ENCODE data around the gene ATP10A.

The ATP10A gene

DNA sequence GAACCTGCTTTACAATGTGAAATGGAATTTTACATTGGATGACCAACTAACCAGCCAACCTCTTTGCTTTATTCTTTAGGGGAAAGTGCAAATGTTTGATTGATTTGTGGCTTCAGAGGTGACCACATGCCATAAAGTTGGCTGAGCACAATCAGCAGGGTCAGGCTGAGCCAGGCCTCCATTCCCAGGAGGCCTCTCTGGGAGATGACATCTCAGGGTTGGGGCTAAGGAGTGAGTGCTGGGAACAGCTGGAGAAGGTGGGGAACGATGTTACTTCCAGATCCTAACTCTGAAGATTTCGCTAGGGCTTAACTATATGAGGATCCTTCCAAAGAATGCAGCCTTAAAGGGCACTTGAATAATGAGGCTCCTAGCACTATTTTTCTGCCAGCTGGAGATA is 131.7 kb downstream of the ATP10A start:
- Histone ChIP-seq H2AFZ (ENCODE audit: low read depth) (no peak overlapping the region), H3K9ac (no peak overlapping the region), H3K79me2 (ENCODE audit: insufficient read depth, low read depth) (no peaks in the 10 kb centered on the region), H3K27me3 (ENCODE audit: insufficient read depth, low read depth) (no peaks in the 10 kb centered on the region), H3K4me3 (IDR thresholded peaks at IDR 0.05; ENCODE audit: insufficient read depth, low read depth, low read length) (no peak overlapping the region), H3K4me1 (ENCODE audit: low read depth, poor library complexity, severe bottlenecking) (no peaks in the 10 kb centered on the region), H4K20me1 (ENCODE audit: insufficient read depth) (no peaks in the 10 kb centered on the region), H3K4me2 (no peak overlapping the region), H3K36me3 (ENCODE audit: insufficient read depth) (no peaks in the 10 kb centered on the region), H3K27ac (no peak overlapping the region)
- TF ChIP-seq, protein P1, sequence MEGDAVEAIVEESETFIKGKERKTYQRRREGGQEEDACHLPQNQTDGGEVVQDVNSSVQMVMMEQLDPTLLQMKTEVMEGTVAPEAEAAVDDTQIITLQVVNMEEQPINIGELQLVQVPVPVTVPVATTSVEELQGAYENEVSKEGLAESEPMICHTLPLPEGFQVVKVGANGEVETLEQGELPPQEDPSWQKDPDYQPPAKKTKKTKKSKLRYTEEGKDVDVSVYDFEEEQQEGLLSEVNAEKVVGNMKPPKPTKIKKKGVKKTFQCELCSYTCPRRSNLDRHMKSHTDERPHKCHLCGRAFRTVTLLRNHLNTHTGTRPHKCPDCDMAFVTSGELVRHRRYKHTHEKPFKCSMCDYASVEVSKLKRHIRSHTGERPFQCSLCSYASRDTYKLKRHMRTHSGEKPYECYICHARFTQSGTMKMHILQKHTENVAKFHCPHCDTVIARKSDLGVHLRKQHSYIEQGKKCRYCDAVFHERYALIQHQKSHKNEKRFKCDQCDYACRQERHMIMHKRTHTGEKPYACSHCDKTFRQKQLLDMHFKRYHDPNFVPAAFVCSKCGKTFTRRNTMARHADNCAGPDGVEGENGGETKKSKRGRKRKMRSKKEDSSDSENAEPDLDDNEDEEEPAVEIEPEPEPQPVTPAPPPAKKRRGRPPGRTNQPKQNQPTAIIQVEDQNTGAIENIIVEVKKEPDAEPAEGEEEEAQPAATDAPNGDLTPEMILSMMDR (conservative IDR thresholded peaks at IDR 0.05; ENCODE audit: low read depth, low read length), result no peak

DNA sequence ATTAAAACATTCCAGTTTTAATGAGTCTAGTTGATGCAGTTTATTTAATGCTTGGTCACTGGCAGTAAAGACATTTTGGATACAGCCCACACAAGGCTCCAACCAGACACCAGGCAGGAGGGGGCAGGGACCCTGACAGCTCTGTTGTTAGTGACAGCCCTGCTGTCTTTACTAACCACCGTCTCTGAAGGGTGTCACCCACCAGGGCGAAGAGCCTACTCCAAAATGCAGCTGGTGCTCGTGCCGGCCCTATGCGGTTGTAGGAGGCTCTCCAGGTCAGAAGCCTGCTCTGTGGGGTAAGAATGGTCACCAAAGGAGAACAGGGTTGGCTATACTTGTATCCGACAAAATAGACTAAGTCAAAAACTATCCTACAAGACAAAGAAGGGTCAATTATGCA is 132.2 kb downstream of the ATP10A start:
- no peaks in the 10 kb centered on the region for H3K36me3 ChIP-seq (ENCODE audit: insufficient read depth)
- no peak overlapping the region for H3K27ac ChIP-seq
- TF ChIP-seq, protein P1 (conservative IDR thresholded peaks at IDR 0.05; ENCODE audit: low read depth, low read length), result no peak
- H3K4me2 ChIP-seq, result no peak overlapping the region
- no peak overlapping the region for H3K4me3 ChIP-seq (IDR thresholded peaks at IDR 0.05; ENCODE audit: insufficient read depth, low read depth, low read length)
- no peak overlapping the region for H2AFZ ChIP-seq (ENCODE audit: low read depth)
- H3K79me2 ChIP-seq (ENCODE audit: insufficient read depth, low read depth), result no peaks in the 10 kb centered on the region
- no peaks in the 10 kb centered on the region for H4K20me1 ChIP-seq (ENCODE audit: insufficient read depth)
- no peaks in the 10 kb centered on the region for H3K4me1 ChIP-seq (ENCODE audit: low read depth, poor library complexity, severe bottlenecking)
- H3K27me3 ChIP-seq (ENCODE audit: insufficient read depth, low read depth), result no peaks in the 10 kb centered on the region
- H3K9ac ChIP-seq, result no peak overlapping the region

GRCh38 chr15:25728816-25729215 is 134.3 kb downstream of the ATP10A start:
- TF ChIP-seq, protein P1 (conservative IDR thresholded peaks at IDR 0.05; ENCODE audit: low read depth, low read length), result no peak
- Histone ChIP-seq H3K79me2 (ENCODE audit: insufficient read depth, low read depth) (no peaks in the 10 kb centered on the region), H3K4me3 (IDR thresholded peaks at IDR 0.05; ENCODE audit: insufficient read depth, low read depth, low read length) (no peak overlapping the region), H3K36me3 (ENCODE audit: insufficient read depth) (no peaks in the 10 kb centered on the region), H3K9ac (no peak overlapping the region), H2AFZ (ENCODE audit: low read depth) (no peak overlapping the region), H3K27ac (no peak overlapping the region), H3K4me1 (ENCODE audit: low read depth, poor library complexity, severe bottlenecking) (no peaks in the 10 kb centered on the region), H4K20me1 (ENCODE audit: insufficient read depth) (no peaks in the 10 kb centered on the region), H3K27me3 (ENCODE audit: insufficient read depth, low read depth) (no peaks in the 10 kb centered on the region), H3K4me2 (no peak overlapping the region)

DNA sequence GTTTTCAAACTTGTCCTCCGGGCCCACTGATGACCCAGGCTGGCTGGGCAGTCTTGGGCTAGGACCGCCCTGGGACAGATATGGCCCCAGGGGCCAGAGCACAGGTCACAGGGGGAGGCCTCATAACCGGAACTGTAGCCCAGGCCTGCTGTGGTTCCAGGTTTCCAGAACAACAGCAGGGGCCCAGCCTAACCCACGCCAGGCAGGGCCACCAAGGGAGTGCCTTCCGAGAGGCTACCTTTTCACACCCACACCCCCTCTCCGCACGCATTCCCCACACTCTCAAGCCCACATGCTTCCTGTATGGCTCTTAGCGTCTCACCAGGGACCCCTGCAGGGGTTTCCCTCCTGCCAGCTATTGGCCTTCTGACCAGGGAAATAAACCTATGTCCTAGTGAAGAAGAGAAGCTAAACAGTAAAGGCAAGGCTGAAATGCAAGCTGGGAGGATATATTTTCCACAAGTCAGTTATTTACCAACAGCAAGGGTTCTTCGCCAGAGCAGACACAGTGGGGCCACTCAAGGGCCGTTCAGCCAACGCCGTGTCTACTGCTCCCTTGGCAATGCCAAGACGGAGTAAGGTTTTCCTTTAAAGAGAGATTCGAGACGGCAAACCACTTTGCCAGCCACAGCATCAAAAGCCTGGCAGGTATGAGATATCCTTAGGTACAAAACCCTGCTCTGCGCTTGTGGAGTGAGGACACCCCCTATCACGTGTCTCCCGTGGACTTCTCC is 135.1 kb downstream of the ATP10A start:
- H4K20me1 ChIP-seq (ENCODE audit: insufficient read depth), result no peaks in the 10 kb centered on the region
- no peak overlapping the region for H3K4me2 ChIP-seq
- no peak overlapping the region for H3K4me3 ChIP-seq (IDR thresholded peaks at IDR 0.05; ENCODE audit: insufficient read depth, low read depth, low read length)
- H3K36me3 ChIP-seq (ENCODE audit: insufficient read depth), result no peaks in the 10 kb centered on the region
- H3K27me3 ChIP-seq (ENCODE audit: insufficient read depth, low read depth), result no peaks in the 10 kb centered on the region
- no peaks in the 10 kb centered on the region for H3K4me1 ChIP-seq (ENCODE audit: low read depth, poor library complexity, severe bottlenecking)
- H3K9ac ChIP-seq, result no peak overlapping the region
- no peak overlapping the region for H3K27ac ChIP-seq
- H2AFZ ChIP-seq (ENCODE audit: low read depth), result no peak overlapping the region
- H3K79me2 ChIP-seq (ENCODE audit: insufficient read depth, low read depth), result no peaks in the 10 kb centered on the region
- TF ChIP-seq, protein P1 (conservative IDR thresholded peaks at IDR 0.05; ENCODE audit: low read depth, low read length), result no peak
